Esophagus (tissue), 2 donors: ENCODE data around the gene GRIK5. TPM values are rescaled to one million over a fixed set of nuclear protein-coding genes. Genes with fewer than 3 reads are reported as not detected.

ENCODE experiments used
- H3K27ac ChIP-seq, 2 donors: one replicate each; pipeline ENCODE4 v1.5.1; 2013; ENCODE audit warnings: low read depth in 2 of 2, mild to moderate bottlenecking in 2 of 2, inconsistent platforms in 1 of 2, low read length in 1 of 2, moderate library complexity in 1 of 2
- H3K27me3 ChIP-seq, 2 donors: one replicate each; pipeline ENCODE4 v1.6.1; 2013; ENCODE audit warnings: low read length in 2 of 2, control low read depth in 1 of 2, mild to moderate bottlenecking in 1 of 2; ENCODE audit not compliant: insufficient read depth in 2 of 2, control insufficient read depth in 1 of 2
- H3K36me3 ChIP-seq, 2 donors: one replicate each; pipeline ENCODE4 v1.6.1; 2013; ENCODE audit warnings: low read length in 1 of 2; ENCODE audit not compliant: control insufficient read depth in 2 of 2, insufficient read depth in 2 of 2
- H3K4me1 ChIP-seq, 2 donors: one replicate each; pipeline ENCODE4 v1.6.1; 2013; ENCODE audit warnings: low read length in 1 of 2; ENCODE audit not compliant: control insufficient read depth in 2 of 2, insufficient read depth in 2 of 2
- H3K4me3 ChIP-seq, 2 donors: one replicate each; pipeline ENCODE4 v1.5.1; 2013; ENCODE audit warnings: low read length in 2 of 2, mild to moderate bottlenecking in 2 of 2, low read depth in 1 of 2, moderate library complexity in 1 of 2
- H3K9me3 ChIP-seq, 2 donors: one replicate each; pipeline ENCODE4 v1.6.1; 2013; ENCODE audit warnings: mild to moderate bottlenecking in 2 of 2, low read depth in 1 of 2, low read length in 1 of 2, moderate library complexity in 1 of 2; ENCODE audit not compliant: control insufficient read depth in 2 of 2, insufficient read depth in 1 of 2
- WGBS, 2 donors: extraction: QIAGEN DNeasy Blood & Tissue Kit; methylation state at CpG; one replicate each; pipeline ENCODE4 v1.1.7; 2013; 5-methylcytosine and 5-hydroxymethylcytosine counted together
- polyA plus RNA-seq, 2 donors: library from polyadenylated mRNA; stranded (reverse); fragments of 200-250 nt; gene quantifications; one replicate each; pipeline ENCODE4 v1.2.3, GENCODE V29; 2013
- donor health status: healthy with polysubstance abuse.
- donor health status: Bipolar disorder and iron deficiency.

GRIK5 gene, protein sequence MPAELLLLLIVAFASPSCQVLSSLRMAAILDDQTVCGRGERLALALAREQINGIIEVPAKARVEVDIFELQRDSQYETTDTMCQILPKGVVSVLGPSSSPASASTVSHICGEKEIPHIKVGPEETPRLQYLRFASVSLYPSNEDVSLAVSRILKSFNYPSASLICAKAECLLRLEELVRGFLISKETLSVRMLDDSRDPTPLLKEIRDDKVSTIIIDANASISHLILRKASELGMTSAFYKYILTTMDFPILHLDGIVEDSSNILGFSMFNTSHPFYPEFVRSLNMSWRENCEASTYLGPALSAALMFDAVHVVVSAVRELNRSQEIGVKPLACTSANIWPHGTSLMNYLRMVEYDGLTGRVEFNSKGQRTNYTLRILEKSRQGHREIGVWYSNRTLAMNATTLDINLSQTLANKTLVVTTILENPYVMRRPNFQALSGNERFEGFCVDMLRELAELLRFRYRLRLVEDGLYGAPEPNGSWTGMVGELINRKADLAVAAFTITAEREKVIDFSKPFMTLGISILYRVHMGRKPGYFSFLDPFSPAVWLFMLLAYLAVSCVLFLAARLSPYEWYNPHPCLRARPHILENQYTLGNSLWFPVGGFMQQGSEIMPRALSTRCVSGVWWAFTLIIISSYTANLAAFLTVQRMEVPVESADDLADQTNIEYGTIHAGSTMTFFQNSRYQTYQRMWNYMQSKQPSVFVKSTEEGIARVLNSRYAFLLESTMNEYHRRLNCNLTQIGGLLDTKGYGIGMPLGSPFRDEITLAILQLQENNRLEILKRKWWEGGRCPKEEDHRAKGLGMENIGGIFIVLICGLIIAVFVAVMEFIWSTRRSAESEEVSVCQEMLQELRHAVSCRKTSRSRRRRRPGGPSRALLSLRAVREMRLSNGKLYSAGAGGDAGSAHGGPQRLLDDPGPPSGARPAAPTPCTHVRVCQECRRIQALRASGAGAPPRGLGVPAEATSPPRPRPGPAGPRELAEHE
- polyA plus RNA-seq: 1 to 10 TPM; 1.1 to 1.4 TPM

DNA sequence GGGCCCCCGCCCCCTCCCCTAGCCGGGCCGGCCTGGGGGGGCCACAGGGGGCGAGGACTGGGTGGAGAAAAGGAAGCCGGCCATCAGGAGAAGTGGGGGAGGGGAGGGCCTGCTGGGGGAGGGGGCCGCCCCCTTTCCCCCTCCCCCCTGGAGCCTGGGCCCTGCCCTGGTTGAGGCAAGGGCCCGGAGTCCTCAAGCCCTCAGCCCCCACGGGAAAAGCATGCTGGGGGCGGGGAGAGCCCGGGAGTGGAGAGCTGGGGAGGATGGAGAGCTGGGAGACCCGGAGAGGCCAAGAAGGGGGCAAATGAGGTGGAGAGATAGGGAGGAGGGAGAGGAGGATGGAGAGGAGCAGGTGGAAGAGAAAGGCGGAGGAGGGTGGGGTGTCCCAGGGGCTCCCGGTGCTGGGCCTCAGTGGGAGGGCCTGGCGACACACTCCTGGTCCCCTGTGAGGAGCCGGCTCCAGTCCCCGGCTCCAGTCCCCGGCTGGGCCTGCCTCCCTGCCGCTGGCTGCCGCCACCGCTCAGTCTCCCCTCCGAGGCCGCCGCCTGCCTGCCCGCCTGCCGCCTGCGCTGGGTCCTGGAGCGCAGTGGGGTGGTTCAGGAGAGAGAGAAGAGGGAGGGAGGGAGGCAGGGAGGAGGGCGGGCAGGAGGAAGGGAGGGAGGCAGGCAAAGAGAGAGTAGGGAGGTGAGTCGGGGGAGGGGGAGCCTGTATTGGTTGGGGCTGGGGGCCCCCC is at the start of gene GRIK5:
Gene GRIK5 (minus strand): TSS at position 588 of the 733 bp plus-strand sequence. CDS start 4,436 bp downstream, outside the sequence.
- Histone ChIP-seq H3K4me3 (peak within 1 kb of the TSS; percentile 9 to 17), H3K4me1 (peaks cover 1 to 6% of the 10 kb centered on the region in 2 donors), H3K9me3 (no peaks in the 10 kb centered on the region), H3K36me3 (no peaks in the 10 kb centered on the region), H3K27ac (no peak within 1 kb of the TSS), H3K27me3 (no peaks in the 10 kb centered on the region)
- WGBS, 2 donors: 11 to 26% methylated on average over 13 to 28 of the region's 29 CpGs

DNA sequence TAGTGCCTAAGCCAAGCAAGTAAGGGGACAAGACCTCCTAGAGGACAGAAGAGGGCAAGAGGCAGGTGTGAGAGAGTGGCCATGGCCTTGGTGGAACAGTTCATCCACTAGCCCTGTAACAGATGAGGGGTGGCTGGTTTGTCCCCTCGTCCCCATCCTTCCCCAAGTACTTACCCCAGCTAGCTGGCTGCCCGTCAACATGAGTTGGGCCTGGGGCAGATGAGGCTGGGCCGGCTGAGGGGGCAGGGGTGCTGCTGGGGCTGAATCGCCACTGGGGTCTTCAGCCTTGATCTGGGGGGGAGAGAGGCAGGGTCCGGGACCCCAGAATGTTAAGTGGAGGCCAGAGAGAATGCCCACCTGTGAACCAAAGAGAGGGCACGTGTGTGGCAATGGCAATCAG is 47.1 kb upstream of the GRIK5 start:
- 88 to 90% methylated on average over 6 of the region's 6 CpGs for WGBS, 2 donors
- no peaks in the 10 kb centered on the region for H3K27me3 ChIP-seq
- no peaks in the 10 kb centered on the region for H3K36me3 ChIP-seq
- no peak overlapping the region for H3K4me3 ChIP-seq
- H3K9me3 ChIP-seq: no peaks in the 10 kb centered on the region
- no peaks in the 10 kb centered on the region for H3K4me1 ChIP-seq
- no peak overlapping the region for H3K27ac ChIP-seq

DNA sequence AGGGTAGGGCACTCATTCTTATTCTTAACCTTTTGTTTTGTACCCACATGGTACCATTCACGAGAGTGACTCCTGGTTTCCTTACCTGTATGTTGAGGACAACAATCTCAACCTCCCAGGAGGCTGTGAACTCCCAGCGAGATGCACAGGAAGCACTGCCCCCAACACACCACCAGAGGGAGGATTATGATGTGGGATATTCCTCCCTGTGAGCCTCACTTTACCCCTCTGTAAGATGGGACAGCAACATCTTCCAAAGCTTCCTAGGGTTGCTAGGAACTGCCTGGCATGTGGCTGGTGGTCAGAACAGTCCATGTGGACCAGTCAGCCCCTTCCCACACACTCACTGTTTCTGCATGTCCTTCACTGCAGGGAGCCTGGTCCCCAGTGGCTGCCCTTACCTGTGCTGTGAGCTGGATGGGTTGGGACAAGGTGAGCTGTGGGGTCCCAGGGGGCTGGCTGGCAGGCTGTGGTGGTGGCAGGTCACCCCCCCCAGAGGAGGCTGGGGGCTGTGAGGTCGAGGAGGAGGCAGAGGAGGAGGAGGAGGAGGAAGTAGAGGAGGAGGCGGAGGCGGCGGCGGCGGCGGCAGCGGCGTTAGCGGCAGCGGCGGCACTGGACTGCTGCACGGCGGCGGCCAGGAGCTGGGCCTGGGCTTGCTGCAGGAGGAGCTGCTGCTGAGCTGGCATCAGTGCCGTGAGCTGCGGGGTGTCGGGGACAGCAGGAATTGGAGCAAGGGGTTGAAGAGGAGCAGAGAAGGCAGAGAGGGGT is 46.5 kb upstream of the GRIK5 start:
- Histone ChIP-seq H3K9me3 (no peaks in the 10 kb centered on the region), H3K4me1 (no peaks in the 10 kb centered on the region), H3K27me3 (no peaks in the 10 kb centered on the region), H3K36me3 (no peaks in the 10 kb centered on the region), H3K4me3 (no peak overlapping the region), H3K27ac (no peak overlapping the region)
- 90 to 93% methylated on average over 20 of the region's 20 CpGs for WGBS, 2 donors

DNA sequence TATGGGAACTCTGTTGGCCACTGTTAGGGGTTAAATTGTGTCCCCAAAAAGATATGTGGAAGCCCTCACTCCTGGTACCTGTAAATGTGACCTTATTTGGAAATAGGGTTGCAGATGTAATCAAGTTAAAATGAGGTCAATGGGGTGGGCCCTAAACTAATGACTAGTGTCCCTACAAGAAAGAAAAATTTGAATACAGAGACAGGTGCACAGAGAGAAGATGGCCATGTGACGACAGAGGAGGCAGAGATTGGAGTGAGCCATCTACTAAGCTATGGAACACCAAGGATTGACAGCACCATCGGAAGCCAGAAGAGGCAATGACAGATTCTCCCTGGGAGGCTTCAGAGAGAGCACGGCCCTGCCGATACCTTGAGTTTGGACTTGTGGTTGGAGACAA is 45.7 kb upstream of the GRIK5 start:
- Histone ChIP-seq H3K27me3 (no peaks in the 10 kb centered on the region), H3K9me3 (no peaks in the 10 kb centered on the region), H3K4me3 (no peak overlapping the region), H3K27ac (no peak overlapping the region), H3K36me3 (no peaks in the 10 kb centered on the region), H3K4me1 (no peaks in the 10 kb centered on the region)
- WGBS, 2 donors: 78 to 92% methylated on average over 4 of the region's 4 CpGs

DNA sequence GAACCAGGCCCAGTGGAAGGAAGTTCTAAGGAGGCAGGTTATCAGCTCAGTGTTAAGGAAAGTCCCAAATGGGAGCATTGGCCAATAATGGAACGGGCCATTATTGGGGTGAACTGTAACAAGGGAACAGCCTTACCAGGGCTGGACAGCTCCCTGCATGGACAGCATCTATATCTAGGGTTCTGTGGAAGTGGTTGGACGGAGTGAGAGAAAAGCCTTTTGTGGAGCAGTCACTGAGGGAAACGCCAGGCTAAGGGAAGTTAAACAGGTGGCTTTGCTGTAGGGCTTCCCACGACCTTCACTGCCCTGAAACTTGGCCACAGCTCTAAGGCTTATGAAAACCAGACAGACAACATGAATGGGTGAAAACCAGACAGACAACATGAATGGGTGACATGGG is 45.2 kb upstream of the GRIK5 start:
- Histone ChIP-seq H3K27ac (no peak overlapping the region), H3K27me3 (no peaks in the 10 kb centered on the region), H3K4me1 (no peaks in the 10 kb centered on the region), H3K9me3 (no peaks in the 10 kb centered on the region), H3K4me3 (no peak overlapping the region), H3K36me3 (no peaks in the 10 kb centered on the region)
- 67 to 68% methylated on average over 4 of the region's 4 CpGs for WGBS, 2 donors

DNA sequence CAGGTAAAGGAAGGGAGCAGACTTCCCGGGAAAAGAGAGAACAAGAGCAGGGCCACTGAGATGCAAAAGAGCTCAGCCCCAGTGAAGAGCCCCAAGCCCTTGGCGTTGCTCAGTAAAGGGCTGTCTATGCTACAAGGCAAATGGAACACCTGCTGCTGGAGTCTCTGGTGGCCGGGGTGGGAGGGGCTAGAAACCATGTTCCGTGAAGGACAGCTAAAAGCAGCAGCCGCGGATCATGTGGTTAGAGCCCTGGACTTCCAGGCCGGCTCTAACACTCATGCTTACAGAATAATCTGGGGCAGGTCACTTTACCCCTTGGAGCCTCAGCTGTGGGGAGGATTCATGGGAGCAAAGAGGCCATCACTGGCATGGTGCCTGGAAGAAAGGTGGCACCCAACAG is 44.4 kb upstream of the GRIK5 start:
- no peaks in the 10 kb centered on the region for H3K27me3 ChIP-seq
- H3K9me3 ChIP-seq: no peaks in the 10 kb centered on the region
- 50 to 64% methylated on average over 7 of the region's 7 CpGs for WGBS, 2 donors
- no peaks in the 10 kb centered on the region for H3K36me3 ChIP-seq
- H3K4me1 ChIP-seq: no peaks in the 10 kb centered on the region
- no peak overlapping the region for H3K27ac ChIP-seq
- no peak overlapping the region for H3K4me3 ChIP-seq

DNA sequence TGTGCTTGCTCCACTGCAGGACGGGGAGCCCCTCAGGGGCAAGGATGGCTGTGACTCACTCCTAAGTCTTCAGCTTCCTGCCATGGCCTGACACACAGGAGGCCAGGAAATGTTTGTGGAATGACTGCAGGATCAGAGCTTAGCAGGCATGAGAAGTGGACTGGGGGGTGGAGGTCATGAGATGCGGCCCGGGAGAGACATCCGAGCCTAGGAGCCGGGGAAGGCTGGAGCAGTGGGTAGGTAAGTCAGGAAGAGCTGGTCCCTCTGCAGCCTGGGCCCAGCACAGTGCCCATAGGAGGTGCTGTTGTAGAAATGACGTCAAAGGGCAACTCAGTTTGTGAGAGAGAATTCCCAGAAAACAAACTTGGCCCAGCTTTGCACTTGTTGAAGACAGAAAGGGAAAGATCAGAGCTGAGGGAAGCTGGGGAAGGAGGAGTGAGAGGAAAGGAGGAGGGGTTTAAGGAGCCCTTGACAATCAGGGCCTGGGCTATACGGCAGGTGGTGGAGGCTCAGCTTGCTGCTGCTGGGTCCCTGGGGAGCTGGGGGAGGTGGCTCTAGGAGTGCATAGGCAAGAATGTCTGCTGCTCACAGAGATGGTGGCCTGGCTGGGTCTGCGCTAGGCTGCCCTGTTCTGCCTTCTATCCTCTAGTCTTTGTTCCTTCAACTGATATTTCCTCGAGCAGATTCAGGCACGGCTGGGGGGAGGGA is 43.8 kb upstream of the GRIK5 start:
- H3K27me3 ChIP-seq: no peaks in the 10 kb centered on the region
- 48 to 53% methylated on average over 10 of the region's 10 CpGs for WGBS, 2 donors
- H3K4me1 ChIP-seq: no peaks in the 10 kb centered on the region
- H3K36me3 ChIP-seq: no peaks in the 10 kb centered on the region
- H3K9me3 ChIP-seq: no peaks in the 10 kb centered on the region
- H3K27ac ChIP-seq: no peak overlapping the region
- no peak overlapping the region for H3K4me3 ChIP-seq

DNA sequence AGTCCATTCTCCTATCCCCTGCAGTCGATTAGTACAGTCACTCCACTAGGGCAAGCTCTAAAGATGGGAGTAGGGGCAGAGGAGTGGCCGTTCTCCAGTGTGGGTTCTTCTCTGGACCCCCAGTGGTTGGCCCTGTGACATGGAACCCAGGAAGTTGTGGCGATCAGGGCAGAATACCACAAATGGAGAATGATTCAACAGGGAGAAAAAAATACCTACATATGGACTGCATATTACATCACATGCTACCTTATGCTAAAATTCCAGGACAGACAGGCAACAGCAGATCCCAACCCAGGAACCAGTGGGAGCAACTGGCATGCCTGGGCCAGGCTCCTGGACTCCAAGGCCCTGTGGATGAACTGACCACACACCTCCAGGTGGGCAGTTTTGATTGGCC is 41.8 kb upstream of the GRIK5 start:
- Histone ChIP-seq H3K4me1 (no peaks in the 10 kb centered on the region), H3K27ac (no peak overlapping the region), H3K36me3 (no peaks in the 10 kb centered on the region), H3K27me3 (no peaks in the 10 kb centered on the region), H3K9me3 (no peaks in the 10 kb centered on the region), H3K4me3 (no peak overlapping the region)
- WGBS, 2 donors: 74 to 81% methylated on average over 3 of the region's 3 CpGs
